Sigmoid colon (tissue), 4 donors: ENCODE results near the gene UBE2E2.

ENCODE experiments used
- EP300 ChIP-seq, 4 donors: sonication (generic); formaldehyde crosslinking; IDR thresholded peaks; one replicate each; pipeline ENCODE4 v1.6.1; 2017; ENCODE audit warnings: antibody characterized with exemption in 4 of 4
- TF ChIP-seq, protein P1 (sequence below), 4 experiments: fragments of 450-650 bp in 3 of 4; fragments of 200-600 bp in 1 of 4; IDR thresholded peaks; one replicate each; pipeline ENCODE4 v1.5.1; 2016 to 2019; ENCODE audit warnings: antibody characterized with exemption in 4 of 4, mild to moderate bottlenecking in 3 of 4, moderate library complexity in 2 of 4

DNA sequence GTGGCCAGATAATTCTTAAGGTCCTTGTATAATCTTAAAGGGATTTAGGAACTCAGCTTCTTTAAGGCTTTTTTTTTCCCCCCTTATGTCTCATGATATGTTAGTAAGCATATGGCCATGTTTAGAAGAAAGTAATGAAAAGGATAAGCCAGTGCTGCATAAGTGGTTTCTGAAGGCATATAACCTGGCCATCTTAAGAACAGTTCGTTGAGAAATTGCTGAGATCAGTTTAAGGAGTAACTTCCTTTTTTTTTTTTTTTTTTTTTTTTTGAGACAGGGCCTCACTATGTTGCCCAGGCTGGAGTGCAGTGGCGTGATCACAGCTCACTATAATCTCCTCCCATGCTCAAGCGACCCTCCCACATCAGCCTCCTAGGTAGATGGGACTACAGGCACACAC, 51.7 kb downstream of the UBE2E2 start:
- TF ChIP-seq, protein P1, sequence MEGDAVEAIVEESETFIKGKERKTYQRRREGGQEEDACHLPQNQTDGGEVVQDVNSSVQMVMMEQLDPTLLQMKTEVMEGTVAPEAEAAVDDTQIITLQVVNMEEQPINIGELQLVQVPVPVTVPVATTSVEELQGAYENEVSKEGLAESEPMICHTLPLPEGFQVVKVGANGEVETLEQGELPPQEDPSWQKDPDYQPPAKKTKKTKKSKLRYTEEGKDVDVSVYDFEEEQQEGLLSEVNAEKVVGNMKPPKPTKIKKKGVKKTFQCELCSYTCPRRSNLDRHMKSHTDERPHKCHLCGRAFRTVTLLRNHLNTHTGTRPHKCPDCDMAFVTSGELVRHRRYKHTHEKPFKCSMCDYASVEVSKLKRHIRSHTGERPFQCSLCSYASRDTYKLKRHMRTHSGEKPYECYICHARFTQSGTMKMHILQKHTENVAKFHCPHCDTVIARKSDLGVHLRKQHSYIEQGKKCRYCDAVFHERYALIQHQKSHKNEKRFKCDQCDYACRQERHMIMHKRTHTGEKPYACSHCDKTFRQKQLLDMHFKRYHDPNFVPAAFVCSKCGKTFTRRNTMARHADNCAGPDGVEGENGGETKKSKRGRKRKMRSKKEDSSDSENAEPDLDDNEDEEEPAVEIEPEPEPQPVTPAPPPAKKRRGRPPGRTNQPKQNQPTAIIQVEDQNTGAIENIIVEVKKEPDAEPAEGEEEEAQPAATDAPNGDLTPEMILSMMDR (IDR thresholded peaks at IDR 0.05): no peak
- no peak for TF ChIP-seq EP300 (IDR thresholded peaks at IDR 0.05)
